NCI-H1417 (cell line): ENCODE data around the gene R3HDML.
A peak's percentile ranks its signal among the peaks of the same experiment; 100 is the strongest.

Experiments
- DNase-seq, 3 experiments: peaks; one replicate each; lab custom pipeline; 2025; lab: John Stamatoyannopoulos, UW

R3HDML gene

GRCh38 chr20:44364068-44364467, 27.2 kb downstream of the R3HDML start:
- DNase-seq: no peak

DNA sequence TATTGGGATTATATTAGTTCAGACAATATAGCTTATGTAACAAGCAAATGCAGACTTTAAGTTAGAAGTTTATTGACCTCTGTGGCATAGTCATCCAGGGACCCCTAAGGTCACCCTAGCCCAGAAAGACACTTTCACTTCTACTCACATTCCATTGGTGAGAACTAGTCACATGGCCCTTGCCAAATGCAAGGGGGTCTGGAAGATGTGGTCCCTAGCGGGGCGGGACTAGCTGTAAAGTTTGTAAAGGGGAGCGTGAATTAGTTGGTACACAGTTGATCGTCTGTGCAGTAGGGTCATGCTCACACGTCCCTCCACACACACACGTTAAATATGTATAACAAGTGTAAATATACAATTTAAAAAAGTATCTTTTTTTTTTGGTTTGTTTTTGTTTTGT, 27.9 kb downstream of the R3HDML start:
- no peak for DNase-seq

DNA sequence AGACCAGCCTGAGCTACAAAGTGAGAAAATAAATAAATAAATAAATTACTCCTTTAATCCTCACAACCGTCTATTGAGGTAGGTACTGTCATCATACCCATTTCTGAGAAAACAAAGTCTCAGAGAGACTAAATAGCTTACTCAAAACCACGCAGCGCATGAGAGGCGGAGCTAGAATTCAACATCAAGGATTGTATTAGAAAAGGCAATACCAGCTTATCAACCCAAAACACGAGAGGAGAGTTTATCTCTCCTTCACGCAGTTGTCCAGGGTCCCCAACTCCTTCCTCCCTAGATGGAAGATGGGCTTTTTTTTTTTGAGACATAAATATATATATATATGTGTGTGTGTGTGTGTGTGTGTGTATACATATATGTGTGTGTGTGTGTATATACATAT, 30.9 kb downstream of the R3HDML start:
- no peak for DNase-seq

- peak in 1 of 3 experiments; percentile 23 for DNase-seq
These were observed 33.9 kb downstream of the R3HDML start for GRCh38 chr20:44370639-44371218.

DNA sequence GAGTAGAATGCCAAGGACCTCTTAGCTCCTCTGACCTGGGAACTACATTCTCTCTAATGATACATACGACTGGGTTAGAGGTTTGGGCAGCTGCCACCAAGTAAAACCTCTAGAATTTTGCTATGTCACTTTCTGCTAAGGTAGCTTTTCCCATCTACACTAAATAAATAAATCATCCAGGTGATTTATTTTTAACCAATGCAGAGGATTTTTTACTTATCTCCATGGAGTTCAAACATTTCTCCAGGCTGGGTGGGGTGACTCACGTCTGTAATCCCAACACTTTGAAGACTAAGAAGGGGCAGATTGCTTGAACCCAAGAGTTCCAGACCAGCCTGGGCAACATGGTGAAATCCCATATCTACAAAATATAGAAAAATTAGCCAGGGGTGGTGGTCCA, 45.8 kb downstream of the R3HDML start:
- no peak for DNase-seq

- peak; percentile 61 to 83 (median 64) for DNase-seq
These were observed 47.7 kb downstream of the R3HDML start for GRCh38 chr20:44384423-44385027.

GRCh38 chr20:44388466-44389023, 51.7 kb downstream of the R3HDML start:
- DNase-seq: peak in 2 of 3 experiments; percentile 55 to 71

DNA sequence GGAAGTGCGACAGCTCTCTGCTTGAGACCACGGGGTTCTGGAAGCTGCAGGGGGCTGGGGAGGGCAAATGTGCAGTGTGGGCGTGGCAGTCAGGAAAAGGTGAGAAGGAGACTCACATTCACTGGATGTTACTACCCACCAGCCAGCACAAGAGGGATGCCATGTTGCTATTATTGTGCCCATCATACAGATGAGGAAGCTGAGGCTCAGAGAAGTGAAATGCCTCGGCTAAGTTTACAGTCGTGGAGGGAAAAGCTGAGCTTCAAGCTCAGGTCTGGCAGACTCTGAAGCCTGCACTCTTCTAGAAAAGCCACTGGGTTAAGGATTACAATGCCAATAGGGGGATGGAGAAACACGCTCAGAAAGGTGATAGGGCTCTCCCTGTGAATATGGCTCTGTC, 53.0 kb downstream of the R3HDML start:
- DNase-seq: no peak

DNA sequence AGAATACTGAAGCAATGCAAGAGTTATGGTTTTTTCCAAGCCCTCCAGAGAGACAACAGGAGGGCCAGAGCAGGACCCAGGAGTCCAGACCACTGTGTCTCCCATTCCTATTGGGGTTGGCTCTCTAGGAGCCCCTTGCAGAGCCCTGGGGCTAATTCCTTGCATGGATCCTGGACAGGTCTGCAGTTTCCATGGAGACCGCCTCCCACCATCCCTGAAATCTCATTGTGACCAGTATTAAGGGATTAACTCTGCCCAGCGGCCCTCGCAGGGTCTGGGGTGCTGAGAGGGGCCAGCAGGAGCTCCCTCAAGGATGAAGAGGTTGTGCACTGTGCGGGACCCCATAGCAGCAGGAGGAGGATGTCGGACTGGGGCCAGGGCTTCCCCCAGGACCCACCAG, 53.4 kb downstream of the R3HDML start:
- DNase-seq: no peak

GRCh38 chr20:44392088-44392775, 55.4 kb downstream of the R3HDML start:
- no peak for DNase-seq

- DNase-seq: no peak
These were observed 56.1 kb downstream of the R3HDML start for GRCh38 chr20:44392776-44393607.

DNA sequence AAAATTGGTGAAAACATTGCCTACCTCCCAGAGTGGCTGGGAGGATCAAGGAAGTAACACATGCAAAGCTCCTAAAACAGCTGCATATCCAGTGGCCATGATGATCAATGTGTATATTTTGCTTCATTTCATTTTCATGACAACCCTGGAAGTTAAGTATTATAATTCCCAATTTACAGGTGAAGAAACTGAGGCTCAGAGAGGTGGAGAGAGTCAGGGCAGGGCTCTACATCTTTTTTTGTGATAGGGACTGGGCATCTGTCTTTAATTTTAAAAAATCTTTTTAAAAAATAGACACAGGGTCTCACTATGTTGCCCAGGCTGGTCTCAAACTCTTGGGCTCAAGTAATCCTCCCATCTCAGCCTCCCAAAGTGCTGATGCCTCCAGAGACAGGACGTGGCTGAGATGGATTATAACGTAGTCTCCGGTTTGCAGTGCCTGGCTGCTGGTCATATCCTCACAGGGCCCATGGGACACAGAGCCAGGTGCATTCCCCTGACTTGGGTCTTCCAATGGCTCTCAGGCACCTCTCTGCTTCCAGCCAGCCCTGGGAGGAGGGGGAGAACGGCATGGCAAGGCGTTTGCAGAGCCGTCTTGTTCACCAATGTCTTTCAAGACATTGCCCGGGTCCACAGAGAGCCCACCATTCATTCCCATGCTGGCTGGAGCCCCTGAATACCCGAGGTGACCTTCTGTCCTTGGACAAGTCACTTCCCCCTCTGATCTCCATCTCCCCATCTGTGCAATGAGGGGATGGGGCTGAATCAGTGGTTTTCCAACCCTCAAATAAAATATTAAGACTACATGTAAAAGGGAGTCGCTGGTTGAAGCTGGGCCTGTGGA, 57.0 kb downstream of the R3HDML start:
- DNase-seq: no peak

- no peak for DNase-seq
These were observed 57.5 kb downstream of the R3HDML start for GRCh38 chr20:44394452-44394701.

- DNase-seq: no peak
These were observed 58.0 kb downstream of the R3HDML start for GRCh38 chr20:44394702-44395460.

DNA sequence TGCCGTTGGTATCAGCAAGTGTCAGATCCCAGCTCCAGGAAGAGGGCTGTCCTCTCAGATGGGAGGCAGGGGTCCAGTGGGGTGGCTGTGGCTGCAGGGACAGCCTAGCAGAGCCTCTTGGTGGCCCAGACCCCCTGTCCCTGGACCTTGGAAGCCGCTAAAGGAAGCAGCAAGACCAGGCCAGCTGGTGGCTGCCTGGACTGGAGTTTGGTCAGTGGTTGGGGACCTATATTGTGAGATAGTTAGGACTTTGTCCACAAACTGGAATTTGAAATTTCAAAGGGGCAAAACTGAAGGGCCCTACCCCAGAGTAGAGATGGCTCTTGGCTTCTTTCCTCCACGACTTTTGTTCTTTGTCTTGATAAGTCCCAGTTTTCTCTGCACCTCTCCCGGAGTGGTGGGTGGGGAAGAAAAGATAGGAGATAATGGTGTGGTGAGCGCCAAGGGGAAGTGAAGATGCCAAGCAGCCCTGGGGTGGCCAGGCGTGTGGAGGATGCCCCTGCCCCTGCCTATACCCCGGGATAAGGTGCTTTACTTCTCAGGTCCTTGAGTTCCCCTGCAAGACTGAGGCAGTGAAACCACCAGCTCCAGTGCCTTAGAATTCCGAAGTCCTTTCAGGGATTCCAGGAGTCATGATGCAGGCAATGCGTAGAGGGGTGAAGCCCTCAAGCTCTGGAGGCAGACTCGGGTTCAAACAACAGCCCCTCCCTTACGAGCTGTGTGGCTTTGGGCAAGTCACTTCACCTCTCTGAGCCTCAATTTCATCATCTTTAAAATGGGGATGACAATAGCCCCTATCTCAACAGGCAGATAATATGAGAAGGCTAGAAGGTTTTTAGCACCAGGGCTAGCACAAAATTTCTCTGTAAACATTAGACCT, 58.9 kb downstream of the R3HDML start:
- DNase-seq: no peak

- no peak for DNase-seq
These were observed 59.7 kb downstream of the R3HDML start for GRCh38 chr20:44396369-44397130.

GRCh38 chr20:44398335-44398734, 61.5 kb downstream of the R3HDML start:
- DNase-seq: peak in 1 of 3 experiments; percentile 11

GRCh38 chr20:44399446-44399845, 62.6 kb downstream of the R3HDML start:
- DNase-seq: no peak

- DNase-seq: no peak
These were observed 63.8 kb downstream of the R3HDML start for GRCh38 chr20:44400671-44400969.
